ENCODE measurements around the gene ZBTB14. TPM values are rescaled to one million over a fixed set of nuclear protein-coding genes. Genes with fewer than 3 reads are reported as not detected.

The ZBTB14 gene
- total RNA-seq, 1 experiment from 2014 or later, result 8.2 TPM

DNA sequence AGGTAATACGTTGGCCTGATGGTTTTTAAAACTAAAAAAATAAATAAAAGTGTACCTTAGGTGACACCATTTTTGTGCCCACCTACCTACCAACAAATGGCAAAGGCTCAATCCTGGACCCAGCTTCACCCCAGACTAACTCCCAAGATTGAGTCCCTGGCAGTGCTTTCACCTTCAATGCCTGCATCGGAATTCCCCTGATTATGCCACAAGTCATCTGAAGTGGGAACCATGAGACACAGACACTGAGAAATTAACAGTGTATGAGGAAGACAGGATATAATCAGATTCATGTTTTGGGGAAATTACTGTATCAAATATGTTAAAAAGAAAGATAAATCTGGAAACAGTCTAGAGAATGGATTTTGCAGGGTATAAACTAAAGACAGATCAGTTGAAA is 41.6 kb downstream of the ZBTB14 start:
- no peaks in the 10 kb centered on the region for H3K4me1 ChIP-seq (ENCODE audit: control insufficient read depth in 1 of 2, insufficient read depth in 2 of 2, low read length in 2 of 2)
- no peak overlapping the region for H3K9ac ChIP-seq (ENCODE audit: low read length)
- no peak overlapping the region for H2AFZ ChIP-seq (ENCODE audit: low read depth, low read length, poor library complexity, severe bottlenecking)
- no peak for ATAC-seq
- ChIA-PET RAD21 (ENCODE audit: low non-redundant PET in 1 of 2, low total read pairs in 2 of 2, uncharacterized antibody in 2 of 2, unreplicated experiment in 2 of 2) (no interaction called here), CTCF (no interaction called here), POLR2A (no interaction called here)
- H3K9me2 ChIP-seq (ENCODE audit: insufficient read depth), result no peaks in the 10 kb centered on the region
- no peaks in the 10 kb centered on the region for H3K36me3 ChIP-seq (ENCODE audit: control insufficient read depth in 1 of 2, insufficient read depth in 2 of 2, low read length in 2 of 2)
- H3K79me2 ChIP-seq (ENCODE audit: insufficient read depth, low read length), result no peaks in the 10 kb centered on the region
- H3K4me2 ChIP-seq (ENCODE audit: low read length), result no peak overlapping the region
- TF ChIP-seq POLR2AphosphoS5 (IDR thresholded peaks at IDR 0.05; ENCODE audit: low read depth, low read length), result no peak
- TF ChIP-seq SRF (IDR thresholded peaks at IDR 0.05; ENCODE audit: low read depth), result no peak
- TF ChIP-seq YY1 (IDR thresholded peaks at IDR 0.05; ENCODE audit: extremely low read depth, insufficient replicate concordance, low read depth, low read length), result no peak
- TF ChIP-seq SIN3A (IDR thresholded peaks at IDR 0.05; ENCODE audit: low read depth), result no peak
- no peak for TF ChIP-seq SP1 (IDR thresholded peaks at IDR 0.05; ENCODE audit: low read depth)
- no peak for TF ChIP-seq ZFX (IDR thresholded peaks at IDR 0.05)
- TF ChIP-seq, protein P1, sequence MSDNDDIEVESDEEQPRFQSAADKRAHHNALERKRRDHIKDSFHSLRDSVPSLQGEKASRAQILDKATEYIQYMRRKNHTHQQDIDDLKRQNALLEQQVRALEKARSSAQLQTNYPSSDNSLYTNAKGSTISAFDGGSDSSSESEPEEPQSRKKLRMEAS (IDR thresholded peaks at IDR 0.05), result no peak
- no peak for TF ChIP-seq EZH2 (IDR thresholded peaks at IDR 0.05)
- TF ChIP-seq ZNF274 (IDR thresholded peaks at IDR 0.05; ENCODE audit: low read depth, low read length), result no peak
- no peak for TF ChIP-seq JUND (IDR thresholded peaks at IDR 0.05)
- no peak for TF ChIP-seq TCF7L2 (IDR thresholded peaks at IDR 0.05; ENCODE audit: borderline replicate concordance, extremely low read depth, insufficient read depth, insufficient read length)
- TF ChIP-seq EZH2phosphoT487 (IDR thresholded peaks at IDR 0.05; ENCODE audit: borderline replicate concordance), result no peak
- TF ChIP-seq, protein P2, sequence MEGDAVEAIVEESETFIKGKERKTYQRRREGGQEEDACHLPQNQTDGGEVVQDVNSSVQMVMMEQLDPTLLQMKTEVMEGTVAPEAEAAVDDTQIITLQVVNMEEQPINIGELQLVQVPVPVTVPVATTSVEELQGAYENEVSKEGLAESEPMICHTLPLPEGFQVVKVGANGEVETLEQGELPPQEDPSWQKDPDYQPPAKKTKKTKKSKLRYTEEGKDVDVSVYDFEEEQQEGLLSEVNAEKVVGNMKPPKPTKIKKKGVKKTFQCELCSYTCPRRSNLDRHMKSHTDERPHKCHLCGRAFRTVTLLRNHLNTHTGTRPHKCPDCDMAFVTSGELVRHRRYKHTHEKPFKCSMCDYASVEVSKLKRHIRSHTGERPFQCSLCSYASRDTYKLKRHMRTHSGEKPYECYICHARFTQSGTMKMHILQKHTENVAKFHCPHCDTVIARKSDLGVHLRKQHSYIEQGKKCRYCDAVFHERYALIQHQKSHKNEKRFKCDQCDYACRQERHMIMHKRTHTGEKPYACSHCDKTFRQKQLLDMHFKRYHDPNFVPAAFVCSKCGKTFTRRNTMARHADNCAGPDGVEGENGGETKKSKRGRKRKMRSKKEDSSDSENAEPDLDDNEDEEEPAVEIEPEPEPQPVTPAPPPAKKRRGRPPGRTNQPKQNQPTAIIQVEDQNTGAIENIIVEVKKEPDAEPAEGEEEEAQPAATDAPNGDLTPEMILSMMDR (IDR thresholded peaks at IDR 0.05 in 2 of 3, conservative IDR thresholded peaks at IDR 0.05 in 1 of 3; ENCODE audit: borderline replicate concordance in 1 of 3, insufficient read depth in 1 of 3, low read depth in 2 of 3, low read length in 2 of 3), result no peak
- no peak for TF ChIP-seq EGR1 (IDR thresholded peaks at IDR 0.05; ENCODE audit: low read depth)
- TF ChIP-seq ELF1 (IDR thresholded peaks at IDR 0.05; ENCODE audit: borderline replicate concordance, low read depth), result no peak
- no peak for TF ChIP-seq CBX3 (IDR thresholded peaks at IDR 0.05; ENCODE audit: low read depth)
- TF ChIP-seq, protein P3, sequence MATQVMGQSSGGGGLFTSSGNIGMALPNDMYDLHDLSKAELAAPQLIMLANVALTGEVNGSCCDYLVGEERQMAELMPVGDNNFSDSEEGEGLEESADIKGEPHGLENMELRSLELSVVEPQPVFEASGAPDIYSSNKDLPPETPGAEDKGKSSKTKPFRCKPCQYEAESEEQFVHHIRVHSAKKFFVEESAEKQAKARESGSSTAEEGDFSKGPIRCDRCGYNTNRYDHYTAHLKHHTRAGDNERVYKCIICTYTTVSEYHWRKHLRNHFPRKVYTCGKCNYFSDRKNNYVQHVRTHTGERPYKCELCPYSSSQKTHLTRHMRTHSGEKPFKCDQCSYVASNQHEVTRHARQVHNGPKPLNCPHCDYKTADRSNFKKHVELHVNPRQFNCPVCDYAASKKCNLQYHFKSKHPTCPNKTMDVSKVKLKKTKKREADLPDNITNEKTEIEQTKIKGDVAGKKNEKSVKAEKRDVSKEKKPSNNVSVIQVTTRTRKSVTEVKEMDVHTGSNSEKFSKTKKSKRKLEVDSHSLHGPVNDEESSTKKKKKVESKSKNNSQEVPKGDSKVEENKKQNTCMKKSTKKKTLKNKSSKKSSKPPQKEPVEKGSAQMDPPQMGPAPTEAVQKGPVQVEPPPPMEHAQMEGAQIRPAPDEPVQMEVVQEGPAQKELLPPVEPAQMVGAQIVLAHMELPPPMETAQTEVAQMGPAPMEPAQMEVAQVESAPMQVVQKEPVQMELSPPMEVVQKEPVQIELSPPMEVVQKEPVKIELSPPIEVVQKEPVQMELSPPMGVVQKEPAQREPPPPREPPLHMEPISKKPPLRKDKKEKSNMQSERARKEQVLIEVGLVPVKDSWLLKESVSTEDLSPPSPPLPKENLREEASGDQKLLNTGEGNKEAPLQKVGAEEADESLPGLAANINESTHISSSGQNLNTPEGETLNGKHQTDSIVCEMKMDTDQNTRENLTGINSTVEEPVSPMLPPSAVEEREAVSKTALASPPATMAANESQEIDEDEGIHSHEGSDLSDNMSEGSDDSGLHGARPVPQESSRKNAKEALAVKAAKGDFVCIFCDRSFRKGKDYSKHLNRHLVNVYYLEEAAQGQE (IDR thresholded peaks at IDR 0.05; ENCODE audit: low read depth), result no peak
- TF ChIP-seq, protein P4, sequence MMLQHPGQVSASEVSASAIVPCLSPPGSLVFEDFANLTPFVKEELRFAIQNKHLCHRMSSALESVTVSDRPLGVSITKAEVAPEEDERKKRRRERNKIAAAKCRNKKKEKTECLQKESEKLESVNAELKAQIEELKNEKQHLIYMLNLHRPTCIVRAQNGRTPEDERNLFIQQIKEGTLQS (IDR thresholded peaks at IDR 0.05), result no peak
- intact Hi-C loops (cut with micrococcal nuclease), result no loop called here
- no TSS peak for BruUV-seq (replicated peaks)
- no peaks in the 10 kb centered on the region; a peak in 1 of 4 replicates for H3K9me3 ChIP-seq (ENCODE audit: control insufficient read depth in 1 of 2, insufficient read depth in 1 of 2, low read depth in 1 of 2, low read length in 2 of 2)
- no peak overlapping the region for H3K27ac ChIP-seq (ENCODE audit: low read depth, low read length)
- no peak for DNase-seq (ENCODE audit: low read depth, low spot score)
- no peaks in the 10 kb centered on the region; the same call in 1 of the 2 replicates for H4K20me1 ChIP-seq (ENCODE audit: insufficient read depth)
- no peaks in the 10 kb centered on the region for H3K27me3 ChIP-seq (ENCODE audit: insufficient read depth, low read length)
- no peak overlapping the region for H3K4me3 ChIP-seq (replicated peaks in 1 of 2; ENCODE audit: low read depth in 1 of 2, low read length in 2 of 2)
